ENCODE measurements around the gene FGF1.

The FGF1 gene

GRCh38 chr5:142578161-142578830 lies 107.6 kb downstream of the FGF1 start:
- DNase-seq (ENCODE audit: low spot score) = no peak

GRCh38 chr5:142576804-142577203 lies 109.1 kb downstream of the FGF1 start:
- no peak for DNase-seq (ENCODE audit: low spot score)

- no peak for DNase-seq (ENCODE audit: low spot score)
Measured at GRCh38 chr5:142576303-142576702, 109.6 kb downstream of the FGF1 start.

GRCh38 chr5:142572006-142572405 lies 113.9 kb downstream of the FGF1 start:
- no peak for DNase-seq (ENCODE audit: low spot score)

GRCh38 chr5:142571371-142571770 lies 114.5 kb downstream of the FGF1 start:
- DNase-seq (ENCODE audit: low spot score) = no peak

GRCh38 chr5:142569905-142570304 lies 116.0 kb downstream of the FGF1 start:
- no peak for DNase-seq (ENCODE audit: low spot score)

GRCh38 chr5:142568996-142569335 lies 116.9 kb downstream of the FGF1 start:
- DNase-seq (ENCODE audit: low spot score) = no peak

- no peak for DNase-seq (ENCODE audit: low spot score)
Measured at GRCh38 chr5:142568283-142568995, 117.5 kb downstream of the FGF1 start.

- DNase-seq (ENCODE audit: low spot score) = no peak
Measured at GRCh38 chr5:142561486-142562097, 124.3 kb downstream of the FGF1 start.

- no peak for DNase-seq (ENCODE audit: low spot score)
Measured at GRCh38 chr5:142561029-142561428, 124.9 kb downstream of the FGF1 start.

GRCh38 chr5:142552107-142552506 lies 133.8 kb downstream of the FGF1 start:
- no peak for DNase-seq (ENCODE audit: low spot score)

GRCh38 chr5:142551338-142552067 lies 134.4 kb downstream of the FGF1 start:
- peak; percentile 75 for DNase-seq (ENCODE audit: low spot score)

GRCh38 chr5:142550471-142550870 lies 135.4 kb downstream of the FGF1 start:
- DNase-seq (ENCODE audit: low spot score) = no peak

GRCh38 chr5:142549834-142550233 lies 136.1 kb downstream of the FGF1 start:
- no peak for DNase-seq (ENCODE audit: low spot score)

GRCh38 chr5:142548739-142549275 lies 137.1 kb downstream of the FGF1 start:
- DNase-seq (ENCODE audit: low spot score) = peak; percentile 95

- no peak for DNase-seq (ENCODE audit: low spot score)
Measured at GRCh38 chr5:142547445-142548380, 138.2 kb downstream of the FGF1 start.

- DNase-seq (ENCODE audit: low spot score) = no peak
Measured at GRCh38 chr5:142545650-142546322, 140.1 kb downstream of the FGF1 start.

- no peak for DNase-seq (ENCODE audit: low spot score)
Measured at GRCh38 chr5:142544946-142545649, 140.8 kb downstream of the FGF1 start.

GRCh38 chr5:142544071-142544753 lies 141.7 kb downstream of the FGF1 start:
- no peak for DNase-seq (ENCODE audit: low spot score)

GRCh38 chr5:142542906-142543305 lies 143.0 kb downstream of the FGF1 start:
- no peak for DNase-seq (ENCODE audit: low spot score)

Data from SW480 (cell line).